ENCODE results near the gene CIDEA. TPM values are rescaled to one million over a fixed set of nuclear protein-coding genes. Genes with fewer than 3 reads are reported as not detected.

CIDEA gene
- total RNA-seq, 4 donors from 2014 or later, result 3.0 TPM; not detected in 3

- Histone ChIP-seq H3K27me3 (no peaks in the 10 kb centered on the region), H3K9me3 (peaks cover 0 to 15% (median 11%) of the 10 kb centered on the region in 3 donors), H3K36me3 (peaks cover 0 to 92% (median 14%) of the 10 kb centered on the region in 3 donors), H3K4me3 (peak overlapping the region in 2 of 4 donors; percentile 6 to 17), H3K4me1 (peaks cover 29 to 72% (median 51%) of the 10 kb centered on the region in 3 donors), H3K27ac (peak overlapping the region; percentile 62 to 85 (median 76))
- DNase-seq, result no peak
- TF ChIP-seq CTCF (IDR thresholded peaks at IDR 0.05) (no peak), POLR2A (IDR thresholded peaks at IDR 0.05) (no peak)
- 26 to 37% methylated on average over 2 to 5 of the region's 5 CpGs for WGBS, 2 donors
- intact Hi-C loops (cut with DNase I), result no loop called here
These were observed 61.8 kb downstream of the CIDEA start for GRCh38 chr18:12315911-12316310.

GRCh38 chr18:12317664-12318333, 63.6 kb downstream of the CIDEA start:
- H3K27ac ChIP-seq, result peak overlapping the region; percentile 13 to 80 (median 69)
- peaks cover 29 to 79% (median 57%) of the 10 kb centered on the region in 3 donors for H3K4me1 ChIP-seq
- WGBS, 2 donors, result 28 to 46% methylated on average over 3 to 4 of the region's 6 CpGs
- TF ChIP-seq CTCF (IDR thresholded peaks at IDR 0.05), result no peak
- no peak for TF ChIP-seq POLR2A (IDR thresholded peaks at IDR 0.05)
- H3K27me3 ChIP-seq, result no peaks in the 10 kb centered on the region
- DNase-seq, result no peak
- peaks cover 0 to 93% (median 3%) of the 10 kb centered on the region in 3 donors for H3K36me3 ChIP-seq
- intact Hi-C loops (cut with DNase I), result no loop called here
- H3K4me3 ChIP-seq, result no peak overlapping the region
- H3K9me3 ChIP-seq, result no peaks in the 10 kb centered on the region

GRCh38 chr18:12318334-12318697, 64.2 kb downstream of the CIDEA start:
- no peak for TF ChIP-seq POLR2A (IDR thresholded peaks at IDR 0.05)
- no peak for TF ChIP-seq CTCF (IDR thresholded peaks at IDR 0.05)
- intact Hi-C loops (cut with DNase I), result no loop called here
- Histone ChIP-seq H3K27ac (peak overlapping the region; percentile 13 to 80 (median 69)), H3K4me3 (no peak overlapping the region), H3K9me3 (no peaks in the 10 kb centered on the region), H3K4me1 (peaks cover 29 to 75% (median 57%) of the 10 kb centered on the region in 3 donors), H3K27me3 (no peaks in the 10 kb centered on the region), H3K36me3 (peaks cover 0 to 94% (median 3%) of the 10 kb centered on the region in 3 donors)
- DNase-seq, result no peak
- 43 to 57% methylated on average over 5 of the region's 5 CpGs for WGBS, 2 donors

GRCh38 chr18:12318857-12319256, 64.7 kb downstream of the CIDEA start:
- Histone ChIP-seq H3K27ac (peak overlapping the region in 2 of 4 donors; percentile 80), H3K9me3 (no peaks in the 10 kb centered on the region), H3K4me1 (peaks cover 28 to 70% (median 57%) of the 10 kb centered on the region in 3 donors), H3K36me3 (peaks cover 0 to 94% (median 3%) of the 10 kb centered on the region in 3 donors), H3K4me3 (no peak overlapping the region), H3K27me3 (no peaks in the 10 kb centered on the region)
- intact Hi-C loops (cut with DNase I), result no loop called here
- 71 to 83% methylated on average over 2 to 3 of the region's 5 CpGs for WGBS, 2 donors
- TF ChIP-seq CTCF (IDR thresholded peaks at IDR 0.05) (no peak), POLR2A (IDR thresholded peaks at IDR 0.05) (no peak)
- no peak for DNase-seq

GRCh38 chr18:12321333-12321732, 67.2 kb downstream of the CIDEA start:
- intact Hi-C loops (cut with DNase I), result no loop called here
- Histone ChIP-seq H3K27ac (peak overlapping the region in 1 of 4 donors; percentile 25), H3K27me3 (no peaks in the 10 kb centered on the region), H3K4me1 (peaks cover 13 to 45% (median 32%) of the 10 kb centered on the region in 3 donors), H3K36me3 (peaks cover 9 to 95% (median 19%) of the 10 kb centered on the region in 3 donors), H3K9me3 (no peaks in the 10 kb centered on the region), H3K4me3 (no peak overlapping the region)
- no peak for DNase-seq
- TF ChIP-seq CTCF (IDR thresholded peaks at IDR 0.05), result no peak
- TF ChIP-seq POLR2A (IDR thresholded peaks at IDR 0.05), result no peak
- 38 to 46% methylated on average over 4 of the region's 4 CpGs for WGBS, 2 donors

Data from esophagus squamous epithelium (tissue), 5 donors.